ENCODE results near the gene RGS2.

DNA sequence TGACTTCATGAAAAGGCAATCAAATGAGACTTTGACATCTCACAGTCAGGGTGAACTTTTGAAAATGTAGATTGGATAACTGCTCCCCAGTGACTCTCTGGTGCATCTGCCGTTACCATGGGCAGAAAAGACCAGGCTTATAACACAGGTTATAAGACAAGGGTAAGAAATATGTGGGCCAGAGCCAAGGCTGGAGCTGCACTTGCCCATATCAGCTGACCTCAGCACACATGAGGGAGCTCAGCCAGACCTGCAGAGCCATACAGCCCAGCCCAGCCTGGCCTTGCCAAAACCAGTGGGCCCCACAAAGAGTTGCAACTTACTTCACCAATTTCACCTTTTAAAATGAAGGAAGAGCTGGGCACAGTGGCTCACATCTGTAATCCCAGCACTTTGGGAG is 11.7 kb upstream of the RGS2 start:
- TF ChIP-seq, protein P1, sequence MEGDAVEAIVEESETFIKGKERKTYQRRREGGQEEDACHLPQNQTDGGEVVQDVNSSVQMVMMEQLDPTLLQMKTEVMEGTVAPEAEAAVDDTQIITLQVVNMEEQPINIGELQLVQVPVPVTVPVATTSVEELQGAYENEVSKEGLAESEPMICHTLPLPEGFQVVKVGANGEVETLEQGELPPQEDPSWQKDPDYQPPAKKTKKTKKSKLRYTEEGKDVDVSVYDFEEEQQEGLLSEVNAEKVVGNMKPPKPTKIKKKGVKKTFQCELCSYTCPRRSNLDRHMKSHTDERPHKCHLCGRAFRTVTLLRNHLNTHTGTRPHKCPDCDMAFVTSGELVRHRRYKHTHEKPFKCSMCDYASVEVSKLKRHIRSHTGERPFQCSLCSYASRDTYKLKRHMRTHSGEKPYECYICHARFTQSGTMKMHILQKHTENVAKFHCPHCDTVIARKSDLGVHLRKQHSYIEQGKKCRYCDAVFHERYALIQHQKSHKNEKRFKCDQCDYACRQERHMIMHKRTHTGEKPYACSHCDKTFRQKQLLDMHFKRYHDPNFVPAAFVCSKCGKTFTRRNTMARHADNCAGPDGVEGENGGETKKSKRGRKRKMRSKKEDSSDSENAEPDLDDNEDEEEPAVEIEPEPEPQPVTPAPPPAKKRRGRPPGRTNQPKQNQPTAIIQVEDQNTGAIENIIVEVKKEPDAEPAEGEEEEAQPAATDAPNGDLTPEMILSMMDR (IDR thresholded peaks at IDR 0.05) = no peak
- TF ChIP-seq POLR2A (IDR thresholded peaks at IDR 0.05) = no peak
